A549 (cell line): Measurements from ENCODE around the gene DCAF10. TPM values are rescaled to one million over a fixed set of nuclear protein-coding genes. Genes with fewer than 3 reads are reported as not detected.
"Not testable (repeated sequence)": the region's sequence is repeated elsewhere in the genome, so short reads cannot be mapped to it uniquely, and the experiment has no call there.

ENCODE experiments used
- ATAC-seq, 2 experiments: fragments of 200-7000 bp in 1 of 2; fragments of >200 bp in 1 of 2; cut with Nextera tagmentation in 1 of 2; cut with Tn5 transposase in 1 of 2; 3 replicates each; pipeline versions ENCODE4 v1.8.0 to v1.9.1; 2018 to 2020; ENCODE audit warnings: mild to moderate bottlenecking in 1 of 2, moderate library complexity in 1 of 2
- CTCF ChIA-PET: fragments of 300-600 bp; sonication (Branson Sonifier 250); formaldehyde crosslinking; extraction: SDS; loops from one replicate; lab custom pipeline; 2021; ENCODE audit warnings: antibody characterized with exemption, inconsistent platforms; lab: Yijun Ruan, JAX
- POLR2A ChIA-PET: fragments of 350-600 bp; formaldehyde crosslinking; extraction: SDS; loops from one replicate; lab custom pipeline; 2021; ENCODE audit warnings: antibody characterized with exemption, inconsistent platforms; lab: Yijun Ruan, JAX
- DNase-seq, 2 experiments: peaks; one replicate each; pipeline versions ENCODE4 v3.0.0 to v3.0.0-alpha.2; 2011 to 2016; ENCODE audit warnings: low read depth in 1 of 2, low spot score in 1 of 2
- FAIRE-seq: peaks from 2 replicates; lab custom pipeline; 2011; peaks lifted over from hg19 to GRCh38; lab: Jason Lieb, UNC
- H3K27ac ChIP-seq, 2 experiments: fragments of >200 bp; sonication (Bioruptor Twin); formaldehyde crosslinking; 3 replicates each; pipeline ENCODE4 v1.5.1; 2016 to 2017
- H3K4me1 ChIP-seq: fragments of >200 bp; sonication (Bioruptor Twin); formaldehyde crosslinking; 3 replicates; pipeline ENCODE4 v1.6.1; 2016
- H3K4me2 ChIP-seq: fragments of >200 bp; sonication (Bioruptor Twin); formaldehyde crosslinking; 3 replicates; pipeline ENCODE4 v1.6.1; 2016
- H3K4me3 ChIP-seq: fragments of >200 bp; sonication (Bioruptor Twin); formaldehyde crosslinking; 3 replicates; pipeline ENCODE4 v1.5.1; 2016
- H3K9me3 ChIP-seq: fragments of >200 bp; sonication (Bioruptor Twin); formaldehyde crosslinking; 3 replicates; pipeline ENCODE4 v1.6.1; 2016
- CHD2 ChIP-seq: fragments of 150-350 bp; IDR thresholded peaks from 2 replicates; pipeline ENCODE4 v1.6.1; 2014; ENCODE audit warnings: low read length; ENCODE audit not compliant: partially characterized antibody
- EHF ChIP-seq: fragments of 250-450 bp; sonication (Bioruptor Pico); IDR thresholded peaks from 2 replicates; pipeline ENCODE4 v1.5.0; 2020; ENCODE audit warnings: mild to moderate bottlenecking
- EHMT2 ChIP-seq: fragments of 200-600 bp; sonication (generic); IDR thresholded peaks from 2 replicates; pipeline ENCODE4 v1.6.1; 2016; ENCODE audit warnings: antibody characterized with exemption, low read depth, mild to moderate bottlenecking, moderate library complexity
- EP300 ChIP-seq, 2 experiments: fragments of >200 bp; sonication (Bioruptor Twin); formaldehyde crosslinking; IDR thresholded peaks; 2 replicates in 1 of 2; 3 replicates in 1 of 2; pipeline ENCODE4 v1.6.1; 2016 to 2017
- ESRRA ChIP-seq: fragments of 150-350 bp; IDR thresholded peaks from 2 replicates; pipeline ENCODE4 v1.6.1; 2014; ENCODE audit warnings: mild to moderate bottlenecking, low read length, borderline replicate concordance
- FOSL2 ChIP-seq, 2 experiments: fragments of 450-650 bp in 1 of 2; fragments of >200 bp in 1 of 2; sonication (Bioruptor Twin) in 1 of 2; formaldehyde crosslinking; IDR thresholded peaks; 2 replicates each; pipeline versions ENCODE4 v1.5.0 to v1.6.1; 2016 to 2020; ENCODE audit warnings: mild to moderate bottlenecking in 1 of 2, moderate library complexity in 1 of 2
- FOXS1 ChIP-seq: fragments of 250-450 bp; sonication (Bioruptor Pico); IDR thresholded peaks from 2 replicates; pipeline ENCODE4 v1.5.0; 2020; ENCODE audit warnings: mild to moderate bottlenecking, moderate library complexity
- HDAC2 ChIP-seq: fragments of 200-600 bp; sonication (generic); IDR thresholded peaks from 2 replicates; pipeline ENCODE4 v1.6.1; 2016
- HEYL ChIP-seq: fragments of 250-450 bp; sonication (Bioruptor Pico); IDR thresholded peaks from 2 replicates; pipeline ENCODE4 v1.8.0; 2021; ENCODE audit warnings: mild to moderate bottlenecking, moderate library complexity
- HOXA7 ChIP-seq: fragments of 250-450 bp; sonication (Bioruptor Pico); IDR thresholded peaks from 2 replicates; pipeline ENCODE4 v1.5.0; 2020; ENCODE audit warnings: mild to moderate bottlenecking, moderate library complexity
- JUN ChIP-seq, 2 experiments: fragments of >200 bp; sonication (Bioruptor Twin); formaldehyde crosslinking; IDR thresholded peaks; 2 replicates in 1 of 2; 3 replicates in 1 of 2; pipeline ENCODE4 v1.6.1; 2016 to 2017
- JUNB ChIP-seq: fragments of >200 bp; sonication (Bioruptor Twin); formaldehyde crosslinking; IDR thresholded peaks from 2 replicates; pipeline ENCODE4 v1.6.1; 2016
- KDM1A ChIP-seq: fragments of 200-600 bp; sonication (generic); IDR thresholded peaks from 2 replicates; pipeline ENCODE4 v1.6.1; 2016; ENCODE audit warnings: low read depth, mild to moderate bottlenecking
- KDM5A ChIP-seq: fragments of 200-600 bp; sonication (generic); IDR thresholded peaks from 2 replicates; pipeline ENCODE4 v1.6.1; 2016; ENCODE audit warnings: antibody characterized with exemption, mild to moderate bottlenecking
- MAFK ChIP-seq: fragments of 450-650 bp; IDR thresholded peaks from 2 replicates; pipeline ENCODE4 v1.6.1; 2014; ENCODE audit not compliant: partially characterized antibody
- NFE2L2 ChIP-seq: fragments of 150-350 bp; conservative IDR thresholded peaks from 2 replicates; pipeline ENCODE4 v1.6.1; 2014; ENCODE audit warnings: low read length
- NPAS2 ChIP-seq: fragments of 250-450 bp; sonication (Bioruptor Pico); IDR thresholded peaks from 2 replicates; pipeline ENCODE4 v1.8.0; 2022; ENCODE audit warnings: mild to moderate bottlenecking, moderate library complexity, borderline replicate concordance
- NR3C1 ChIP-seq: fragments of >200 bp; sonication (Bioruptor Twin); formaldehyde crosslinking; IDR thresholded peaks from 3 replicates; pipeline ENCODE4 v1.6.1; 2017
- PHF8 ChIP-seq: fragments of 200-600 bp; sonication (generic); IDR thresholded peaks from 2 replicates; pipeline ENCODE4 v1.6.1; 2016; ENCODE audit warnings: low read depth, mild to moderate bottlenecking, antibody characterized with exemption, moderate library complexity, borderline replicate concordance
- POLR2A ChIP-seq: IDR thresholded peaks from 2 replicates; pipeline ENCODE4 v1.6.1; 2012; ENCODE audit warnings: mild to moderate bottlenecking, low read length
- RFX5 ChIP-seq: fragments of 450-650 bp; IDR thresholded peaks from 2 replicates; pipeline ENCODE4 v1.7.1; 2014; ENCODE audit warnings: antibody characterized with exemption, mild to moderate bottlenecking, moderate library complexity
- SREBF2 ChIP-seq: fragments of 450-650 bp; IDR thresholded peaks from 2 replicates; pipeline ENCODE4 v1.6.1; 2014; ENCODE audit warnings: mild to moderate bottlenecking, moderate library complexity
- TFCP2L1 ChIP-seq: fragments of 250-450 bp; sonication (Bioruptor Pico); IDR thresholded peaks from 2 replicates; pipeline ENCODE4 v1.5.0; 2021; ENCODE audit warnings: mild to moderate bottlenecking
- ZC3H11A ChIP-seq: fragments of 450-650 bp; IDR thresholded peaks from 2 replicates; pipeline ENCODE4 v1.6.1; 2014; ENCODE audit warnings: antibody characterized with exemption, mild to moderate bottlenecking
- ZSCAN20 ChIP-seq: fragments of 250-450 bp; sonication (Bioruptor Pico); IDR thresholded peaks from 2 replicates; pipeline ENCODE4 v1.8.0; 2022; ENCODE audit warnings: mild to moderate bottlenecking, moderate library complexity
- WGBS: methylation state at CpG from one replicate; pipeline ENCODE4 v1.1.6; 2017; ENCODE audit errors: missing lambda C conversion rate; 5-methylcytosine and 5-hydroxymethylcytosine counted together
- polyA plus RNA-seq, 4 experiments: library from polyadenylated mRNA; depleted of rRNA in 3 of 4; stranded (reverse); fragments of >200 nt; fragmentation: RNase III in 1 of 4; extraction: RNeasy Plus Mini Kit Qiagen cat#74134 plus additional on column Dnase treatment in 1 of 4; gene quantifications; 2 replicates in 3 of 4; 3 replicates in 1 of 4; pipeline ENCODE4 v1.2.3, GENCODE V29; 2011 to 2017
- TF ChIP-seq, protein P1 (sequence below): fragments of 150-350 bp; IDR thresholded peaks from 2 replicates; pipeline ENCODE4 v1.6.1; 2014; ENCODE audit warnings: low read depth, mild to moderate bottlenecking, low read length
- TF ChIP-seq, protein P2 (sequence below): IDR thresholded peaks from 2 replicates; pipeline ENCODE4 v1.6.1; 2012
- TF ChIP-seq, protein P3 (sequence below): fragments of 250-450 bp; sonication (Bioruptor Pico); IDR thresholded peaks from 2 replicates; pipeline ENCODE4 v1.5.0; 2021; ENCODE audit warnings: mild to moderate bottlenecking, moderate library complexity, borderline replicate concordance
- TF ChIP-seq, protein P4 (sequence below): fragments of 450-650 bp; IDR thresholded peaks from 2 replicates; pipeline ENCODE4 v1.6.1; 2014; ENCODE audit warnings: antibody characterized with exemption

The DCAF10 gene
- polyA plus RNA-seq, 2 of the 4 experiments (the other 2 are of a cell fraction) = 11.5 to 25.8 TPM

DNA sequence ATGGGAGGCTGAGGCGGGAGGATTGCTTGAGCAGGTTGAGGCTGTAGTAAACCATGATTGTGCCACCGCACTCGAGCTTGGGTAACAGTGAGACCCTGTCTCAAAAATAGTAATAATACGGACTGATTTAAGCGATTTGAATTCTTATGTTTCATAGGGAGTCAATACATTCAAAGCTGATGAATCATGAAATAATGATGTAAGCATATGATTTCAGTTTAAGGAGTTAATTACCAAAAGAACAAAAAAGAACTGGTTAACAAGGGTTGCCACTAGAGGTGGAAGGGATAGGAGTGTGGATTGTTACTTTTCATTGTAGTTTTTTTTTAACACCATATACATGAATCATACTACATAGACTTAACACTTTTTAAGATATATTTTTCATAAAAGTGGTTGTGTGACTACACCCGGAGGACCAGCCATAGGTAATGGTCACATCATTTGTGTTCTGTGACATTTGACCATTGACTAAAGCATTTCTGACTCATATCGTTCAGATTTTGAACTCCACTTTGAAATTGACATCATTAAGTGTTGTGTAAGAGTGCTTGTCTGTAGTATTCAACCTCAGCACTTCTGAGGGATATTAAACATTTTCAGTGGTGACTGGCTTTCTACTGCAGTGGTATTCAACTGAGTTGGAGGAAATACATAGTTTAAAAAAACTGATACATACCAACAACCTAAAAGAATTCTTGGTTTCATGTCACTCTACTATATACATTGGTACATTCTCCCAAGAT lies 40.0 kb upstream of the DCAF10 start (continued):
- no peak for TF ChIP-seq RFX5

DNA sequence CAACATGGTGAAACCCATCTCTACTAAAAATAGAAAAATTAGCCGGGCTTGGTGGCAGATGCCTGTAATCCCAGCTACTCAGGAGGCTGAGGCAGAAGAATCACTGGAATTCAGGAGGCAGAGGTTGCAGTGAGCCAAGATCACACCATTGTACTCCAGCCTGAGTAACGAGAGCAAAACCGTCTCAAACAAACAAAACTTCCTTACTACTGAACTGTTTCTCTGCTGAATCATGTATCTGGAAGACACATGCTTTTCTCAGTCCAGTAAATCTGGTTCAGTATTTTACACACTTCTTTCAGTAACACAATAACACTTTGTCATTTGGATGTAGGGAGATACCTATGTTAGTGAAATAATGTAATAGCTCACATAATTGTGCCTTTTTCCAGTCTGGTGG lies 39.1 kb upstream of the DCAF10 start:
- TF ChIP-seq SREBF2 (no peak), EP300 (IDR thresholded peaks at IDR 0.05) (no peak), HEYL (CRISPR knock-in tag) (no peak), FOSL2 (IDR thresholded peaks at IDR 0.05) (no peak), FOSL2 (CRISPR knock-in tag; IDR thresholded peaks at IDR 0.05) (no peak), NR3C1 (no peak), JUN (IDR thresholded peaks at IDR 0.05) (no peak), MAFK (no peak), RFX5 (no peak), PHF8 (no peak), HDAC2 (no peak), NFE2L2 (no peak), NPAS2 (CRISPR knock-in tag) (no peak), ESRRA (no peak), CHD2 (no peak), TFCP2L1 (CRISPR knock-in tag) (no peak)
- TF ChIP-seq, protein P1, sequence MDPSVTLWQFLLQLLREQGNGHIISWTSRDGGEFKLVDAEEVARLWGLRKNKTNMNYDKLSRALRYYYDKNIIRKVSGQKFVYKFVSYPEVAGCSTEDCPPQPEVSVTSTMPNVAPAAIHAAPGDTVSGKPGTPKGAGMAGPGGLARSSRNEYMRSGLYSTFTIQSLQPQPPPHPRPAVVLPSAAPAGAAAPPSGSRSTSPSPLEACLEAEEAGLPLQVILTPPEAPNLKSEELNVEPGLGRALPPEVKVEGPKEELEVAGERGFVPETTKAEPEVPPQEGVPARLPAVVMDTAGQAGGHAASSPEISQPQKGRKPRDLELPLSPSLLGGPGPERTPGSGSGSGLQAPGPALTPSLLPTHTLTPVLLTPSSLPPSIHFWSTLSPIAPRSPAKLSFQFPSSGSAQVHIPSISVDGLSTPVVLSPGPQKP = no peak
- TF ChIP-seq, protein P2, sequence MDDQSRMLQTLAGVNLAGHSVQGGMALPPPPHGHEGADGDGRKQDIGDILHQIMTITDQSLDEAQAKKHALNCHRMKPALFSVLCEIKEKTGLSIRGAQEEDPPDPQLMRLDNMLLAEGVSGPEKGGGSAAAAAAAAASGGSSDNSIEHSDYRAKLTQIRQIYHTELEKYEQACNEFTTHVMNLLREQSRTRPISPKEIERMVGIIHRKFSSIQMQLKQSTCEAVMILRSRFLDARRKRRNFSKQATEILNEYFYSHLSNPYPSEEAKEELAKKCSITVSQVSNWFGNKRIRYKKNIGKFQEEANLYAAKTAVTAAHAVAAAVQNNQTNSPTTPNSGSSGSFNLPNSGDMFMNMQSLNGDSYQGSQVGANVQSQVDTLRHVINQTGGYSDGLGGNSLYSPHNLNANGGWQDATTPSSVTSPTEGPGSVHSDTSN = no peak
- TF ChIP-seq, all 56 proteins: peak for 0
- ATAC-seq = peak in 1 of 2 experiments; percentile 46; a peak in 3 of 6 replicates
- Histone ChIP-seq H3K4me3 (no peak overlapping the region), H3K27ac (peak overlapping the region in 1 of 2 experiments; percentile 18; a peak in 1 of 6 replicates), H3K9me3 (no peaks in the 10 kb centered on the region), H3K4me2 (peak overlapping the region; percentile 10; the same call in 2 of the 3 replicates), H3K4me1 (peaks cover 18% of the 10 kb centered on the region)
- ChIA-PET CTCF (no interaction called here), POLR2A (no interaction called here)
- WGBS = 42% methylated on average over 3 of the region's 3 CpGs
- no peak for DNase-seq
- peak; percentile 43 for FAIRE-seq

DNA sequence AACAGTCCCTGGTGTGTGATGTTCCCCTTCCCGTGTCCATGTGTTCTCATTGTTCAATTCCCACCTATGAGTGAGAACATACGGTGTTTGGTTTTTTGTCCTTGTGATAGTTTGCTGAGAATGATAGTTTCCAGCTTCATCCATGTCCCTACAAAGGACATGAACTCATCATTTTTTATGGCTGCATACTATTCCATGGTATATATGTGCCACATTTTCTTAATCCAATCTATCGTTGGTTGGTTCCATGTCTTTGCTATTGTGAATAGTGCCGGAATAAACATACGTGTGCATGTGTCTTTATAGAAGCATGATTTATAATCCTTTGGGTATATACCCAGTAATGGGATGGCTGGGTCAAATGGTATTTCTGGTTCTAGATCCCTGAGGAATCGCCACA lies 35.3 kb upstream of the DCAF10 start:
- ATAC-seq, H3K27ac ChIP-seq, POLR2A ChIA-PET, DNase-seq, FAIRE-seq, CTCF ChIA-PET, H3K4me3 ChIP-seq, H3K4me2 ChIP-seq, H3K9me3 ChIP-seq: not testable (repeated sequence)
- peaks cover 16% of the 10 kb centered on the region for H3K4me1 ChIP-seq
- 81% methylated on average over 6 of the region's 6 CpGs for WGBS

DNA sequence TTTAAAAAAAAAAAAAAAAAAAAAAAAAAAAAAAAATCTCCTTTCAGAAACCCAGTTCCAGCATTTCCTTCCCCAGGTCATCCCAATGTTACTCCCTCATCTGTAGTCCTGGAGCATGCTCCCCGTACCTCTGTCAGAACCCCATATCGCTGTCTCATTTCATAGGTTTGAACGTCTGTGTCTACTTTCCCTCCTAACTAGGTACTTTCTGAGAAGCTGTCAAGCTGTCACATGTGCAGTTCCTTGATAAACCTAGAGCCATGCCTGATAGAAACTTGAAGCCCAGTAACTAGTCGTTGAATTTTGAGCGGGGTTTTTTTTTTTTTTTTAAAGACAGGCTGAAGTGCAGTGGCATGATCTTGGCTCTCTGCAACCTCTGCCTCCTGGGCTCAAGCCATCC lies 31.3 kb upstream of the DCAF10 start:
- FAIRE-seq = no peak
- WGBS = 86% methylated on average over 5 of the region's 5 CpGs
- no peak for ATAC-seq
- TF ChIP-seq KDM1A (no peak), EHF (CRISPR knock-in tag) (no peak), FOSL2 (IDR thresholded peaks at IDR 0.05) (no peak), FOSL2 (CRISPR knock-in tag; IDR thresholded peaks at IDR 0.05) (no peak), EP300 (IDR thresholded peaks at IDR 0.05) (no peak), HOXA7 (no peak), PHF8 (no peak), ZSCAN20 (CRISPR knock-in tag) (no peak), JUNB (no peak), ZC3H11A (no peak), FOXS1 (CRISPR knock-in tag) (no peak), TFCP2L1 (CRISPR knock-in tag) (no peak), POLR2A (no peak), JUN (IDR thresholded peaks at IDR 0.05) (no peak), EHMT2 (no peak), KDM5A (no peak)
- TF ChIP-seq, protein P3, sequence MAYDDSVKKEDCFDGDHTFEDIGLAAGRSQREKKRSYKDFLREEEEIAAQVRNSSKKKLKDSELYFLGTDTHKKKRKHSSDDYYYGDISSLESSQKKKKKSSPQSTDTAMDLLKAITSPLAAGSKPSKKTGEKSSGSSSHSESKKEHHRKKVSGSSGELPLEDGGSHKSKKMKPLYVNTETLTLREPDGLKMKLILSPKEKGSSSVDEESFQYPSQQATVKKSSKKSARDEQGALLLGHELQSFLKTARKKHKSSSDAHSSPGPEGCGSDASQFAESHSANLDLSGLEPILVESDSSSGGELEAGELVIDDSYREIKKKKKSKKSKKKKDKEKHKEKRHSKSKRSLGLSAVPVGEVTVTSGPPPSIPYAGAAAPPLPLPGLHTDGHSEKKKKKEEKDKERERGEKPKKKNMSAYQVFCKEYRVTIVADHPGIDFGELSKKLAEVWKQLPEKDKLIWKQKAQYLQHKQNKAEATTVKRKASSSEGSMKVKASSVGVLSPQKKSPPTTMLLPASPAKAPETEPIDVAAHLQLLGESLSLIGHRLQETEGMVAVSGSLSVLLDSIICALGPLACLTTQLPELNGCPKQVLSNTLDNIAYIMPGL (CRISPR knock-in tag) = no peak
- TF ChIP-seq, protein P4, sequence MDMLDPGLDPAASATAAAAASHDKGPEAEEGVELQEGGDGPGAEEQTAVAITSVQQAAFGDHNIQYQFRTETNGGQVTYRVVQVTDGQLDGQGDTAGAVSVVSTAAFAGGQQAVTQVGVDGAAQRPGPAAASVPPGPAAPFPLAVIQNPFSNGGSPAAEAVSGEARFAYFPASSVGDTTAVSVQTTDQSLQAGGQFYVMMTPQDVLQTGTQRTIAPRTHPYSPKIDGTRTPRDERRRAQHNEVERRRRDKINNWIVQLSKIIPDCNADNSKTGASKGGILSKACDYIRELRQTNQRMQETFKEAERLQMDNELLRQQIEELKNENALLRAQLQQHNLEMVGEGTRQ = no peak

More for the DNA sequence above, 31.3 kb upstream of the DCAF10 start:
- Histone ChIP-seq H3K9me3 (no peaks in the 10 kb centered on the region), H3K4me3 (no peak overlapping the region), H3K27ac (no peak overlapping the region), H3K4me1 (no peaks in the 10 kb centered on the region), H3K4me2 (no peak overlapping the region)
- POLR2A ChIA-PET = interaction anchor here (1.6 kb wide), 1 partner anchor 15 kb away, joined by 7 read pairs; the partner anchor contains the start of gene EXOSC3
- no peak for DNase-seq
- CTCF ChIA-PET = interaction anchor here (0.6 to 1.9 kb wide), 2 partner anchors 16 to 631 kb away, joined by 3 to 6 read pairs; partner anchors contain the start of gene EXOSC3
